ENCODE data around the gene TENM3.

Gene TENM3

DNA sequence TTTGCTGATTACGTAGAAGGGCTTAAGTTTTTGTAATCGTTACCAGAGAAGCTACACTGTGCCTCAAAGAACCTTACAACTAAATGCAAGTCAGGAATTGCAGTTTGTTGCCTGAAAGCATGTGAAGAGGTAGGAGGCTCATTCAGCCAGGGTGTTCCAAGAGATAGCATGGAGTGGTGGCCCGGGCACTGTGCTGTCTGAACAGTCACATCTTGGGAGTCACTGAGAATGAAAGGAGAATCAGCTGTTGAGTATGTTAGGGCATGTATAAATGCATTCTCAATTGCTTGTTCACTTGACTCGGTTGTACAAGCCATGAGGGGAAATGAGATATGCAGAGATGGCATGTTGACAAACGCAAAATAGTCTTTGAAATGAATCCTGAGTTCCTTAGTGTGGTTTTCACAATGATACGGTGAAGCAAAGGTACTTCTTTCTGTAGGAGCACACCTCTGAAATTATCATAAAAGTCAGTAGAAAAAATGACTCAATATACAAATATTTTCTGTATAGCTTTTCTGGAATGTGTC lies 513.0 kb downstream of the TENM3 start:
- no peak for DNase-seq

DNA sequence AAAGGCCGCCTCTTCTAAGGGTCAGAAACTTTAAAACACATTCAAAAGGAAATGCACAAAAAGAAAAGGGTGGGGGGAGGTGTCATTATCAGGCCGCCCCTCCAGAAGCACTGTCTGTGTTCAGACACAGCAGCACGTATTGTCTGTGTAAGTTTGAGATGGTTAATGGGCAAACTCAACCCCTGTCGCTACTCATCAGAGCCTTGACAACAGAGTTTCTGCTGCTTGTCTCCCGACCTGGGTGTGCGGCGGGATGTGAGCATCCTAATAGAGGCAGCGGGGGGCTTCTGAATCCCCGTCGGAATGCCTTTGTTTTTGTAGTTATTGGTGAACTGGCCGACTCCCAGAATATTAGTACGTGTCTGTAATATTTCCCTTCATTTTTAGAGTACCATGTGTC lies 515.1 kb downstream of the TENM3 start:
- no peak for DNase-seq

GRCh38 chr4:182760551-182761043 lies 517.4 kb downstream of the TENM3 start:
- no peak for DNase-seq

DNA sequence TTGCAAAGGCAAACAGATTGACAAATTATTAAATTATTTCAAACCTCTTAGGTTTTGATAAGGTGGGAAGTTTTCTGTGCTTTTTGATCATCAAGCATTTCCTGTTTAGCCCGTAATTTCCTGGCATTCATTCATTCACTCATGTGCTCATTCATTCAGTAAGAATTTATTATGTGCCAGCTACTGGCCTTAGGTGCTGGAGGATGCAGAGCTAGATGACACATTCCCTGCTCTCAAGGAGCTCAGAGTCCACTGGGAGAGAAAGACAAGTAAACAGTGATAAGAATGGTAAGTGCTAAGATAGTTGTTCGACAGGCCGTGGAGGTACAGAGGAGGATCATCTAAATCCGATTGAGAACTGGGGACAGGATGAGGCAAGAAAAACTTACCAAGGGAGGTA lies 520.9 kb downstream of the TENM3 start:
- DNase-seq: no peak

- DNase-seq: no peak
These were observed 521.4 kb downstream of the TENM3 start for GRCh38 chr4:182764642-182765041.

DNA sequence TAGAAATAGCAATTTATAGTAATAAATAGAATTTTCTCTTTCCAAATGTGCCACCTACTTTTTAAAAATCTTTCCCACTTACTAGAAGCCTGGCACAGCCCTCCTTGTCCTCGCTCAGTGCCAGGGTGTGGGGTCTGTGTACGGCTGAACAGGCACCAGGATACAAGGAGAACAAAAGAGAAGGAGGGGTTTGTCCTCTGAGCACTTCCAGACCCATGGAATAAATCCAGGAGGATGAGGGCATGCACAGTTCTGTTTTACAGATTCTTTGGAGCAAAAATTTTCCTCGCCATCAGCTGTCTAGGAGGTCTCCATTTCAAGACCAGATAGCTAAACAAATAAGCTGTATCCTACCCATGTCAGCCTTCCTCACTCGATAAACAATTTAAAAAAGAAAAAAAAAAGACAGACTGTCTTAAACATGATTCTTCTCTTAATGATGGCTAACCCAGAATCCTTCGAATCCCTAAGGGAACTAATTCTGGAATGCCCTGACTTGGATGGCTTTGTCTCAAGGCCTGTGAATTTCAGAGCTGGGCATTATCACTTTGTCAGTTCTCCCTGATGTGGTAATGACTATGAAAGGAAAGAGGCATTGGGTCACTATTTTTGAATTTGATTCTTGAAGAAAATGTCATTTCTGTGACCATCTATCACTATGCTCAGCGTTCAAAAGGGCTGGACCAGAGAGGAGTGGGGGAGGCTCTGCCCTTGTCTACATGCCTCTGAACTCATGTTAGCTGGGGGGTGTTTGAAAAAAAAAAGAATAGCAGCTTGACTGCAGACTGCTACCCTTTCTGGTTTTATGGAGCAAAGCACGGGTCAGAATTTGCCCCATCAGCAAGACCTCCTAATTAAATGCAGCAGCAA lies 523.0 kb downstream of the TENM3 start:
- no peak for DNase-seq

DNA sequence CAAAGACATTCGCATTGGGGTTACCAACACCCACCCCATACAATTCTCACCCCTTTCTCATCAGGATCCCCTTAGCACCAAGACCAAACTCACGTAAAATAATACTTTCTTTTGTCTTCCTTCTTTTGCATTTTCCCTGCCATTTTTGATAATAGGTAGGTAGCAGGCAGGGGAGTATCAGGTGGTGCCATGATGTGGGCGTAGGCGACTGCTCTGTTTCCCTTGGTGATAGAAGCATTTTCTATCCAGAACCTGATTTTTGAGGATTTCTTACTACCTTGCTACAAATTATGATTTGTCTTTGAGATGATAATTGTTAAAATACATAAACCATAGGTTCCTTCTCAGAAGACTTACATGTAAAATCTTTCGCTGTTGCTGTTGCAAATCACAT lies 523.7 kb downstream of the TENM3 start:
- DNase-seq: no peak

- DNase-seq: no peak
These were observed 525.6 kb downstream of the TENM3 start for GRCh38 chr4:182768838-182769237.

DNA sequence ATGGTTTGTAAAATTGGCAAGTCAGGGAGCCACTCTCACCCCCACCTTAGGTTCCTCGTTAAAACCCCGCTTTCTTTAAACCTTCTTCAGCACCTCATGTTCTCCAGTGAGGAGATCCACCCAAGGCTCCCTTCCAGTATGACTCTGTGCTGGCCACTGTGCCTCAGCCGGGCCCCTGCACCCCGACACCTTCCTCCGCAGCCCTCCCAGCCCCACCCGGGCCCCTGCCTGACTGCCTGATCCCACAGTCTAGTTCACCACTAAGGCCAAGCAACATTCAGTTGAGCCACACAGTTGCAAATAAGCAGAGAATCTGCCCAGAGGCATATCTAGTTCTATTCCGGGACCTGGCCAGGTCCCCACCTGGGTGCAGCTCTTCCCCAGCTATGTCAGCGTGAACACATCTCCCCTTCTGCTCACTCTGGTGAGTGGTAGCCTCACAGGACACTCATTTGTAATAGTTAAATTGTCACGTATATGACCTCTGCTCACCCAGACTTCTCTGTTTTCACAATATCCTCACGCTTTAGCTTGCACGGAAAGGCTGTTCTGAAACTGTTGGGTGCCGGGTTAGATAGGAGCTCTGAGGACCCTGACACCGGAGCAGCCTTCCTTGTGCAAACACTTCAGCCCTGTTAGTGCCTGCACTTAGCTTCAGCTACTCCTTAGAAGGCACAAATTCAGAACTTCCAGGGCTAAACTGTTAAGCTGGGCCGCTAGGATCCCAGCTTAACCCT lies 527.2 kb downstream of the TENM3 start:
- no peak for DNase-seq

DNA sequence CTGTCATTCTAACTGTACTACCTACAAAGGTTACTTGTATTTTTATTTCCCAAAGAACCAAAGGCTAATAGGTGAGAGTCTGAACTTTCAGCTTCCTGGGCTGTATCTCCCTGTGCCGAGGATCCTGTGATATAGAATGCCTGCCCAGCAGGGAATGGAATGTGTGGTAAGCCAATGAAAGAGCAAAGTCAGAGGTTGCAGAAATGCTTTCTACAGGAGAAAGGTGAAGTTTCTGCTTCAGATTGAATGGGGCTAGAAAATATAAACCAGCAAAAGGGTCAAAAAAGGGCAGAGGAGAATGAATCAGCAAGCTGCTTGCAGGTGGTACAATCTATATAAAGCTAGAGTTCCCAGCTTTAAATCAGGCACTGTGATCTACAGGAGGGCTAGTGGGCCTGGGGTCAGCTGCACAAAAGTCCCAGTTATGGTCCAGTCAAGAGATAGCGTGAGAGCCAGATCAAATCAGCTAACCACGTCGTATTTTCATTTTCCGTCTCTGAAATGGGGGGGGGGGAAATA lies 527.9 kb downstream of the TENM3 start:
- no peak for DNase-seq

GRCh38 chr4:182775075-182775474 lies 531.9 kb downstream of the TENM3 start:
- DNase-seq: no peak

DNA sequence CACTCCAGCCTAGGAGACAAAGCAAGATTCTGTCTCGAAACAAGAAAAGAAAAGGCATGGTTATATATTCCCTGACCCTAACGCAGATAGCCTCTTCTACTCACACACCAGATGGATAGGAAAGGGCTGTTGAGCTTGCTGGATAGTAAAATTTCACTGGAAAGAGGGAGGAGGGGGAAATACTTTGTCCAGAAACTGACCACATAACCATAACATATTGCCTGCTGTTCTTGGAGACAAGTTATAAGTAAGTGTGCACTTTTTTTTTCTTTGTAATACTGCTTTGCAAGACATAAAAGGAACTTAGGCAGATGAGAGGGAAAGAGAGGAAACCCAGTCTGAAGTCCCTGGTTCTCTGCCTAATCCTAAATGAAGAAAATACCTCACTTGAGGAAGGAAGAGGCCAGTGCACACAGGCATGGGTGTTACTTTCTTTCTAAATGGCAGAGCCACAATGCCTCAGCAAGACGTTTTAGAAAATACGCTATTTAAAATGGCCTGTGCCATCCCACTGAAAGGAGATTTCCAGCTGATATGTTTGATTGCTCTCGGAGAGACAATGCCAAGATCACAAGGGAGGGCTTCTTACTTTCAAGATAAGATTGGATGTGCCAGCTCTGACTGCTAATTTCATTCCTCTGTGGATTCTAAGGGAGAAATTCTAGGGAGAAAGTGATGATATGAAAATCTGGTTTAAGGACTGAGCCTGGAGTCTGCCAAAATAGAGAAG lies 533.3 kb downstream of the TENM3 start:
- DNase-seq: no peak

GRCh38 chr4:182778222-182778982 lies 535.2 kb downstream of the TENM3 start:
- no peak for DNase-seq

- no peak for DNase-seq
These were observed 543.8 kb downstream of the TENM3 start for GRCh38 chr4:182786991-182787390.

DNA sequence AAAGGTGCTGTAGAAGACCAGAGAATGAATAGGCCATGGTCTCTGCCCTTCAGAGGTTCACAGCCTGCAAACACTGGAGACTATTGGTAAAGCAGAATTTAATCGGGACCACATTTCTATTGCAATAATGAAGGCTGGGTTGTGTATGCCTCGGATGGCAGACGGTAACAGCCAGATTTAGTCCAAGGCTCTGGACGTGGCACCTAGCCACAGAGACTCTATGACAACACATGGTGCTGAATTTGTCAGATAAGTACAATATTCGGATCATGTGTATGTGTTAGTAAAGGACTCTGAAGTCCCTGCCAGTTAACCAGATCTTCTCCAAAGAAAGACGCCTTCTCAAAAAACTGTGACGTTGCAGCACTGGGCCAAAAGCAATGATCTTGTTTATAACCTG lies 545.0 kb downstream of the TENM3 start:
- DNase-seq: no peak

DNA sequence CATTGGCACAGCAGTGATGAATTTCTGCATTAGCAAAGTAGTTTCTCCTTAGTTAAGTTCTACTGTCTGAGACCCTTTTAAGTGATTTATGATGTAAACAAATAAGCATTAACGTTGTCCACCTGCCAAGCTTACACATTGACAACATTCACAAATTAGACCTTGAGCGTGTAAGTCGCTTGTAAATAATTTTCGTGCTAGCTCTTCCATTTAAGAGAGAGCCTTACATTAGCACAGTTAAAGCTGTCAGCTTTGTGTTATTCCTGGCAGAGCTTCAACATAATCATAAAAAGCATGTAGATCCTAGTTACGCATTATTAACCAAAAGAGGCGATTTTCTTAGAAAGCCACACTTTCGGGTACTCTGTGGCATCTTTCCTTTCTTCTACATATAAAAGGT lies 546.3 kb downstream of the TENM3 start:
- no peak for DNase-seq

DNA sequence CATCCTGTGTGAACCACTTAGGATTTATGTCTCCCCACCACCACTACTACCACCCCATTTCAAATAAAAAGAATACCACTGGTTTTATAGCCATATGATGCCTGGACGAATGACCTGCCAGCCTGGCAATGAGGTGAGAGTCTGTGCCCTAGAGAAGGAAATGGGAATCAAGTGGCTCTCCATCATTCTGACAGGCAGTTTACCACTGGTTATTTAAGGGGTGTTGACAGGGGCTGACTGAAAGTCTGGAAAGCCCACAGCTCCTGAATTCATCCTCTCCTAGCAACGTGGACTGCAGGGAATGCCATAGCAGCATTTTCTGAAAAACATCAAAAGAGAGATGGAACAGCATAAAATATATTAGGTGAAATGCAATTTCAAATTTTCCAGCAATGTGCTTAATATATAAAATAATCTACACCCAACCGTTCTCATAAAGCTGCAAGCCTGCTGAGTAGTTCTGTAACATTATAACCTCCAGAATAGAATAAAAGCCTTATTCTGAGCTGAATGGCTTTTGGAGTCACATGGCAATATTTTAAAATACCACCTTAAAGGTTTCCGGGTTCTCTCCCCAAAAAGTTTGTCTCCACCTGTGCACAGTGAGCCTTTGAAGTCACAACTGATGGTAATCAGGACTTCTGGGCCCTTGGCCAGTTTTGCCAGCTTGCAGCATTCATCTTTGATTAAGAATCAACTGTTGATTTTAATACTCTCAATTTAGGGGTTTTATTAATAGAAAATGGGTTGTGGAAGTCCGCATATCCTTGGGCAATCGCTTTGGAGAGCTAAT lies 552.4 kb downstream of the TENM3 start:
- DNase-seq: no peak

- DNase-seq: no peak
These were observed 556.5 kb downstream of the TENM3 start for GRCh38 chr4:182799515-182800215.

GRCh38 chr4:182800216-182800515 lies 557.0 kb downstream of the TENM3 start:
- no peak for DNase-seq

DNA sequence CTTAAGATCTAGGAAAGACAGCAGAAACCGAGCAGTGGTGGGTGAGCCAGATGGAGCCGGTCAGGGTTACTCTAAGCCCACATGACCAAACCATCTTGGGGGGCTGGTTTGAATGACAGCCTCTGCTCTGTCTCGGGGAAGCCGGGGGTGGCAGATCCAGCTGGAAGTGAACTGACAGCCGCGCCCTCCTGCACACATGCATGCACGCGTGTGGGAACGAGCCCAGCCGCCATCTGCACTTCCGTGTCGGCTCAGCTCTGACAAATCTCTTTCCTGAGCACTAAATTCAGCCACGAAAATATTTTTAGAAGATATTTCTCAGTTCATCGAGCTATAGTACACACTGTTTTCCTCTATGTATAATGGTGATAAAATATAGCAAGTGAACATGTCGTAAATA lies 558.4 kb downstream of the TENM3 start:
- no peak for DNase-seq

- DNase-seq: no peak
These were observed 559.4 kb downstream of the TENM3 start for GRCh38 chr4:182802621-182803020.

All from suppressor macrophage treated with lipopolysaccharide for 1 hour (primary cell).